ENCODE measurements around the gene KCNJ3. TPM values are rescaled to one million over a fixed set of nuclear protein-coding genes. Genes with fewer than 3 reads are reported as not detected.
"Not testable (repeated sequence)": the region's sequence is repeated elsewhere in the genome, so short reads cannot be mapped to it uniquely, and the experiment has no call there.

Gene KCNJ3
- polyA plus RNA-seq, 1 donor: 9.9 TPM

DNA sequence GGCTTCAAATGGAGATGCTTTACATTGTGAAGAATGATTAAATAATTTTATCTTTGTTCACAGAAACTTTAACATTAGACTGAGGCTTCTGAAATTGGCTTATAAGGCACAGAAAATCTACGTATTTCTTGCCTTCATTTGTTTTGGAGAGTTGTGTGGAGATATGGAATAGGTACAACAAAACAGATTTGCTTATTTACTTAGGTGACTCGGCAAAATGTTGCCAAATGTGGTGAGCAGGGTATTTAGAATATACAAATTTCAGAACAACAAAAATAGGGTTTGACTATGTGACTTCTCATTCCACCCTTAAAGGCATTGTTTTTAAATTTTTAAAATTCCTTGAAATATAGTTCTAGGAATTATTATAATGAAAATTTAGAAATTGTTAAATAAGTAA lies 134.2 kb downstream of the KCNJ3 start:
- no peaks in the 10 kb centered on the region for H3K27me3 ChIP-seq (ENCODE audit: control insufficient read depth, insufficient read depth, low read length)
- no peak overlapping the region for H3K4me3 ChIP-seq (ENCODE audit: low read length)
- H3K4me1 ChIP-seq (ENCODE audit: control insufficient read depth, insufficient read depth, low read length): no peaks in the 10 kb centered on the region
- no peaks in the 10 kb centered on the region for H3K9me3 ChIP-seq (ENCODE audit: control insufficient read depth, low read depth, low read length)
- WGBS (ENCODE audit: insufficient coverage, low lambda C conversion rate): 100% methylated on average over 2 of the region's 2 CpGs
- H3K36me3 ChIP-seq (ENCODE audit: control insufficient read depth, insufficient read depth, low read length): no peaks in the 10 kb centered on the region
- no peak overlapping the region for H3K27ac ChIP-seq (ENCODE audit: low read length)
- no peak for DNase-seq

GRCh38 chr2:154836632-154837031 lies 138.1 kb downstream of the KCNJ3 start:
- Histone ChIP-seq H3K27ac (ENCODE audit: low read length) (no peak overlapping the region), H3K36me3 (ENCODE audit: control insufficient read depth, insufficient read depth, low read length) (no peaks in the 10 kb centered on the region), H3K27me3 (ENCODE audit: control insufficient read depth, insufficient read depth, low read length) (no peaks in the 10 kb centered on the region), H3K4me1 (ENCODE audit: control insufficient read depth, insufficient read depth, low read length) (no peaks in the 10 kb centered on the region), H3K4me3 (ENCODE audit: low read length) (no peak overlapping the region), H3K9me3 (ENCODE audit: control insufficient read depth, low read depth, low read length) (no peaks in the 10 kb centered on the region)
- no peak for DNase-seq
- 71% methylated on average over 1 of the region's 2 CpGs for WGBS (ENCODE audit: insufficient coverage, low lambda C conversion rate)

DNA sequence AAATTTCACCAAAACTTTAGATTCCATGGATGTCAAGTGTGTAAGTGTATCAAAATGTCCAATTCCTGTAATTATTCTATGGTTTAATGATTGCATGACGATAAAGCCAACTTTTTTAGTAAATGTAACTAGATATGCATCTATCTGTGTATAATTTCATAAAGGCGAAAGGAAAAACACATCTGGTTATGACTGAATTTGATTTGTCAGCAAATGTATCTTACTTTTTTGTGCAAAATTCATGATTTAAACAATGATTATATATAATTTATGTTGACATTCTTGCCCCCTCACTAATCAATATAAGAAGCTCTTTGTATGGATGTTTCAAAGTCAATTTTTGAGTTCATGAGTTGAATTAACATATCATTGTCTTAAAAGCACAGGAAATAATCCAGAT lies 138.5 kb downstream of the KCNJ3 start:
- H3K36me3 ChIP-seq (ENCODE audit: control insufficient read depth, insufficient read depth, low read length): no peaks in the 10 kb centered on the region
- H3K9me3 ChIP-seq (ENCODE audit: control insufficient read depth, low read depth, low read length): no peaks in the 10 kb centered on the region
- DNase-seq: no peak
- H3K4me3 ChIP-seq (ENCODE audit: low read length): no peak overlapping the region
- no peak overlapping the region for H3K27ac ChIP-seq (ENCODE audit: low read length)
- no peaks in the 10 kb centered on the region for H3K27me3 ChIP-seq (ENCODE audit: control insufficient read depth, insufficient read depth, low read length)
- H3K4me1 ChIP-seq (ENCODE audit: control insufficient read depth, insufficient read depth, low read length): no peaks in the 10 kb centered on the region
- WGBS (ENCODE audit: insufficient coverage, low lambda C conversion rate): 83% methylated on average over 1 of the region's 2 CpGs

GRCh38 chr2:154844513-154844912 lies 146.0 kb downstream of the KCNJ3 start:
- WGBS (ENCODE audit: insufficient coverage, low lambda C conversion rate): no CpG with 5 or more reads among the region's 7 CpGs
- Histone ChIP-seq H3K4me1 (ENCODE audit: control insufficient read depth, insufficient read depth, low read length) (no peaks in the 10 kb centered on the region), H3K9me3 (ENCODE audit: control insufficient read depth, low read depth, low read length) (no peaks in the 10 kb centered on the region), H3K4me3 (ENCODE audit: low read length) (no peak overlapping the region), H3K27ac (ENCODE audit: low read length) (no peak overlapping the region), H3K36me3 (ENCODE audit: control insufficient read depth, insufficient read depth, low read length) (no peaks in the 10 kb centered on the region), H3K27me3 (ENCODE audit: control insufficient read depth, insufficient read depth, low read length) (no peaks in the 10 kb centered on the region)
- DNase-seq: no peak

GRCh38 chr2:154846842-154847241 lies 148.3 kb downstream of the KCNJ3 start:
- DNase-seq: no peak
- no CpG with 5 or more reads among the region's 1 CpG for WGBS (ENCODE audit: insufficient coverage, low lambda C conversion rate)
- Histone ChIP-seq H3K36me3 (ENCODE audit: control insufficient read depth, insufficient read depth, low read length) (no peaks in the 10 kb centered on the region), H3K27ac (ENCODE audit: low read length) (no peak overlapping the region), H3K4me1 (ENCODE audit: control insufficient read depth, insufficient read depth, low read length) (no peaks in the 10 kb centered on the region), H3K27me3 (ENCODE audit: control insufficient read depth, insufficient read depth, low read length) (no peaks in the 10 kb centered on the region), H3K4me3 (ENCODE audit: low read length) (no peak overlapping the region), H3K9me3 (ENCODE audit: control insufficient read depth, low read depth, low read length) (no peaks in the 10 kb centered on the region)

GRCh38 chr2:154849482-154849881 lies 151.0 kb downstream of the KCNJ3 start:
- Histone ChIP-seq H3K36me3 (ENCODE audit: control insufficient read depth, insufficient read depth, low read length) (no peaks in the 10 kb centered on the region), H3K4me1 (ENCODE audit: control insufficient read depth, insufficient read depth, low read length) (no peaks in the 10 kb centered on the region), H3K9me3 (ENCODE audit: control insufficient read depth, low read depth, low read length) (no peaks in the 10 kb centered on the region), H3K27ac (ENCODE audit: low read length) (no peak overlapping the region), H3K4me3 (ENCODE audit: low read length) (no peak overlapping the region), H3K27me3 (ENCODE audit: control insufficient read depth, insufficient read depth, low read length) (no peaks in the 10 kb centered on the region)
- WGBS (ENCODE audit: insufficient coverage, low lambda C conversion rate): no CpG with 5 or more reads among the region's 3 CpGs
- DNase-seq: no peak

GRCh38 chr2:154850532-154850931 lies 152.0 kb downstream of the KCNJ3 start:
- no peaks in the 10 kb centered on the region for H3K9me3 ChIP-seq (ENCODE audit: control insufficient read depth, low read depth, low read length)
- no peak overlapping the region for H3K4me3 ChIP-seq (ENCODE audit: low read length)
- H3K36me3 ChIP-seq (ENCODE audit: control insufficient read depth, insufficient read depth, low read length): peaks cover 4% of the 10 kb centered on the region
- H3K27me3 ChIP-seq (ENCODE audit: control insufficient read depth, insufficient read depth, low read length): no peaks in the 10 kb centered on the region
- DNase-seq: no peak
- no peak overlapping the region for H3K27ac ChIP-seq (ENCODE audit: low read length)
- H3K4me1 ChIP-seq (ENCODE audit: control insufficient read depth, insufficient read depth, low read length): no peaks in the 10 kb centered on the region

DNA sequence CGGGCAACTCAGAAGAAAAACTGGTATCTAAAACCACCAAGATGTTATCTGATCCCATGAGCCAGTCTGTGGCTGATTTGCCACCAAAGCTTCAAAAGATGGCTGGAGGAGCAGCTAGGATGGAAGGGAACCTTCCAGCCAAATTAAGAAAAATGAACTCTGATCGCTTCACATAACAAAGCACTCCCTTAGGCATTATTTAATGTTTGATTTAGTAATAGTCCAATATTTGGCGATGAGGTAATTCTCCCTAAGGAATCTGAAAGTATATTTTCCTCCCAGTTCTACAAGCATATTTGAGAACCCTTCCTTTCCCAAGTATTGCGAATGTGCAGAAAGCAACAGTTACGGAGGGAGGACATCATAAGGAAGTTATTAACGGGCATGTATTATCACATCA lies 156.6 kb downstream of the KCNJ3 start:
- H3K27ac ChIP-seq (ENCODE audit: low read length): no peak overlapping the region
- no peaks in the 10 kb centered on the region for H3K27me3 ChIP-seq (ENCODE audit: control insufficient read depth, insufficient read depth, low read length)
- H3K4me3 ChIP-seq (ENCODE audit: low read length): no peak overlapping the region
- no peaks in the 10 kb centered on the region for H3K4me1 ChIP-seq (ENCODE audit: control insufficient read depth, insufficient read depth, low read length)
- H3K9me3 ChIP-seq (ENCODE audit: control insufficient read depth, low read depth, low read length): no peaks in the 10 kb centered on the region
- DNase-seq: no peak
- WGBS (ENCODE audit: insufficient coverage, low lambda C conversion rate): 100% methylated on average over 3 of the region's 6 CpGs
- peaks cover 4% of the 10 kb centered on the region for H3K36me3 ChIP-seq (ENCODE audit: control insufficient read depth, insufficient read depth, low read length)

DNA sequence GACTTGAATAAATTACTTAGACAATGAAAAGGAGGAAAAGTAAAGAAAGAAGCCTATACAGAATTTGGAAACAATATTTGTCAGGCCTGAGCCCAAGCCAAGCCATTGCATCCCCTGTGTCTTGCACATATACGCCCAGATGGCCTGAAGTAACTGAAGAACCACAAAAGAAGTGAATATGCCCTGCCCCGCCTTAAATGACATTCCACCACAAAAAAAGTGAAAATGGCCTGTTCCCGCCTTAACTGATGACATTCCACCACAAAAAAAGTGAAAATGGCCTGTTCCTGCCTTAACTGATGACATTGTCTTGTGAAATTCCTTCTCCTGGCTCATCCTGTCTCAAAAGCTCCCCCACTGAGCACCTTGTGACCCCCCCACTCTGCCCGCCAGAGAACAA lies 168.7 kb downstream of the KCNJ3 start:
- not testable (repeated sequence) for H3K36me3 ChIP-seq (ENCODE audit: control insufficient read depth, insufficient read depth, low read length); H3K4me1 ChIP-seq (ENCODE audit: control insufficient read depth, insufficient read depth, low read length)
- WGBS (ENCODE audit: insufficient coverage, low lambda C conversion rate): 100% methylated on average over 1 of the region's 4 CpGs

GRCh38 chr2:154875999-154876398 lies 177.5 kb downstream of the KCNJ3 start:
- Histone ChIP-seq H3K4me3 (ENCODE audit: low read length) (no peak overlapping the region), H3K27me3 (ENCODE audit: control insufficient read depth, insufficient read depth, low read length) (no peaks in the 10 kb centered on the region), H3K4me1 (ENCODE audit: control insufficient read depth, insufficient read depth, low read length) (no peaks in the 10 kb centered on the region), H3K27ac (ENCODE audit: low read length) (no peak overlapping the region), H3K9me3 (ENCODE audit: control insufficient read depth, low read depth, low read length) (no peaks in the 10 kb centered on the region), H3K36me3 (ENCODE audit: control insufficient read depth, insufficient read depth, low read length) (no peaks in the 10 kb centered on the region)
- DNase-seq: no peak
- WGBS (ENCODE audit: insufficient coverage, low lambda C conversion rate): no CpG with 5 or more reads among the region's 2 CpGs

More for the DNA sequence above, 168.7 kb downstream of the KCNJ3 start:
- DNase-seq; H3K27ac ChIP-seq (ENCODE audit: low read length); H3K9me3 ChIP-seq (ENCODE audit: control insufficient read depth, low read depth, low read length); H3K4me3 ChIP-seq (ENCODE audit: low read length); H3K27me3 ChIP-seq (ENCODE audit: control insufficient read depth, insufficient read depth, low read length): not testable (repeated sequence)

- Histone ChIP-seq H3K36me3 (ENCODE audit: control insufficient read depth, insufficient read depth, low read length) (no peaks in the 10 kb centered on the region), H3K4me1 (ENCODE audit: control insufficient read depth, insufficient read depth, low read length) (no peaks in the 10 kb centered on the region), H3K9me3 (ENCODE audit: control insufficient read depth, low read depth, low read length) (no peaks in the 10 kb centered on the region), H3K27ac (ENCODE audit: low read length) (no peak overlapping the region), H3K27me3 (ENCODE audit: control insufficient read depth, insufficient read depth, low read length) (no peaks in the 10 kb centered on the region), H3K4me3 (ENCODE audit: low read length) (no peak overlapping the region)
- WGBS (ENCODE audit: insufficient coverage, low lambda C conversion rate): 100% methylated on average over 1 of the region's 3 CpGs
- DNase-seq: no peak
These were observed 184.2 kb downstream of the KCNJ3 start for GRCh38 chr2:154882725-154883124.
